GM10266 (cell line): ENCODE results near the gene PDE7B.

Experiments used
- DNase-seq: peaks from one replicate; pipeline ENCODE4 v3.0.0; 2012; ENCODE audit errors: extremely low spot score
- TF ChIP-seq, protein P1 (sequence below): IDR thresholded peaks from 2 replicates; pipeline ENCODE4 v1.5.1; 2012; ENCODE audit warnings: mild to moderate bottlenecking, low read depth; ENCODE audit not compliant: control insufficient read depth, insufficient read depth; ENCODE audit errors: missing control alignments

Gene PDE7B

DNA sequence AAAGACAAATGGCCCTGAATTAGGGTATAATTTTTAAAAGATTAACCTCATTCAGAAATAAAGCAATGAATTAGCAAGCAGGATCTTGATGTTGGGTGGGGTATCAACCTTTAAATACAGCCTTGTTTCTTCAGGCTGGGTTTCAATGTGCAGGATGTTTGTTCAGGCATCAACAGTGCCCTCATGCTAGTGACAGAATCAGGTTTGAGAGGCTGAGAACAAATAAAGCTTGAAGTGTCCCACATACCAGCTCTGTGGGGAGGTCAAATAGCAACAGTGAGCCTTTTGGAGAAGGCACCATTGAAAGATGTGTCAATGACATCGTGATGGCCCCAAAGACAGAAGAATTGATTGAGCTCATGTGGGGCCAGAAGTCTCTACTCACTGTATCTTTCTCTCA is 330.4 kb downstream of the PDE7B start:
- no peak for DNase-seq
- TF ChIP-seq, protein P1, sequence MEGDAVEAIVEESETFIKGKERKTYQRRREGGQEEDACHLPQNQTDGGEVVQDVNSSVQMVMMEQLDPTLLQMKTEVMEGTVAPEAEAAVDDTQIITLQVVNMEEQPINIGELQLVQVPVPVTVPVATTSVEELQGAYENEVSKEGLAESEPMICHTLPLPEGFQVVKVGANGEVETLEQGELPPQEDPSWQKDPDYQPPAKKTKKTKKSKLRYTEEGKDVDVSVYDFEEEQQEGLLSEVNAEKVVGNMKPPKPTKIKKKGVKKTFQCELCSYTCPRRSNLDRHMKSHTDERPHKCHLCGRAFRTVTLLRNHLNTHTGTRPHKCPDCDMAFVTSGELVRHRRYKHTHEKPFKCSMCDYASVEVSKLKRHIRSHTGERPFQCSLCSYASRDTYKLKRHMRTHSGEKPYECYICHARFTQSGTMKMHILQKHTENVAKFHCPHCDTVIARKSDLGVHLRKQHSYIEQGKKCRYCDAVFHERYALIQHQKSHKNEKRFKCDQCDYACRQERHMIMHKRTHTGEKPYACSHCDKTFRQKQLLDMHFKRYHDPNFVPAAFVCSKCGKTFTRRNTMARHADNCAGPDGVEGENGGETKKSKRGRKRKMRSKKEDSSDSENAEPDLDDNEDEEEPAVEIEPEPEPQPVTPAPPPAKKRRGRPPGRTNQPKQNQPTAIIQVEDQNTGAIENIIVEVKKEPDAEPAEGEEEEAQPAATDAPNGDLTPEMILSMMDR, result no peak

DNA sequence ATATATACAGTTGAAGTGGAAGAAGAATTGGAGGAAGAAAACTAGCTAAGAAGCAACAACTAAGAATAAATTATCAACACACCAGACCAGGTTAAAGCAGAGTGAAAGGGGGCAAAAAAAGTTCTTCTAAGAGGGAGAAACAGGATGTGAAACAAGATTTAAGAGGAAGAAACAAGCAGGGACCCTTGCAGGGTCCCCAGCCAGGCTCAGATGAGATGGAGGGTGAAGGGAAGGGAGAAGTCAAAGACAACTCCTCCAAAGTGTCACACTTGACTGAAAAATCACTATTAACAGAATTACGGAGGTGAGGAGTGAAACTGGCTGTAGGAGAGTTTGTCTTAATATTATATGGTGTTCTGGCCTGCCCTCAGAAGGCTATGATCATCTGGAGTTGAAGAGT is 333.2 kb downstream of the PDE7B start:
- no peak for DNase-seq
- TF ChIP-seq, protein P1, result no peak

DNA sequence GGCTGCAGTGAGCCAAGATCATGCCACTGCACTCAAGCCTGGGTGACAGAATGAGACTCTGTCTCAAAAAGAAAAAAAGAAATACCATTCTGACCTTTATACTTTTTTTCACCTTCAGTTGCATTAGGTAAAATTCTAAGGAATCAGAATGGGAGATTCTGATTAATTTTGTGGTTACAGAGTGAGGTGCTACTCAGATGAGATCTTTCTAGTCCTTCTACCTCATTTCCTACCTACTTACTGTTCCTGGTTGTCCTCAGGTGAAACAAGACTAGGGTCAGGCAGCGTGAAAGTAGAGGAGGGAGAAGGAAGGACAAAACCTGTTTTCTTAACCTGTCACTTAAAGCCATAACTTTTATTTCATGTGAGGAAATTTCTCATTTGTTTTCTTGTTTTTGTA is 334.9 kb downstream of the PDE7B start:
- TF ChIP-seq, protein P1, result no peak
- DNase-seq, result no peak

GRCh38 chr6:136188486-136188885 is 337.0 kb downstream of the PDE7B start:
- DNase-seq, result no peak
- TF ChIP-seq, protein P1, result no peak

DNA sequence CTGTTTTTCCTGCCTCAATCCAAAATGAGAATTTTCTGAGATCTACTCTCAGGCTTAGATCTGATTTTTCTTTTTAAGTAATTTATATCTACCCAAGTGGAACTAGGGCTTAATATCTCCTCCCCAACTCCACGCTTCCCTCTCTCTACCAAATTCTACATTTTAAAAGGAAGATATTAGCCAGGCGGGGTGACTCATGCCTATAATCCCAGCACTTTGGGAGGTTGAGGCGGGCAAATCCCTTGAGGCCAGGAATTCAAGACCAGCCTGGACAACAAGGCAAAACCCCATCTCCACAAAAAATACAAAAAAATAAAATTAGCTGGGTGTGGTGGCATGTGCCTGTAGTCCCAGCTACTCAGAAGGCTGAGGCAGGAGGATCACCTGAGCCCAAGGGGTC is 337.6 kb downstream of the PDE7B start:
- TF ChIP-seq, protein P1, result no peak
- no peak for DNase-seq

- DNase-seq, result no peak
- TF ChIP-seq, protein P1, result no peak
Measured at GRCh38 chr6:136191606-136192312, 340.3 kb downstream of the PDE7B start.

- DNase-seq, result no peak
- TF ChIP-seq, protein P1, result no peak
Measured at GRCh38 chr6:136192902-136193301, 341.4 kb downstream of the PDE7B start.
